K562 (cell line): Measurements from ENCODE around the gene NDST4.

Source experiments
- GABPA ChIP-seq: fragments of 200-800 bp; sonication (Bioruptor generic); conservative IDR thresholded peaks from 2 replicates; pipeline ENCODE4 v1.6.1; 2016; ENCODE audit warnings: low read depth, missing genetic modification characterization, missing compliant biosample characterization
- ZNF121 ChIP-seq: sonication (generic); formaldehyde crosslinking; conservative IDR thresholded peaks from 2 replicates; pipeline ENCODE4 v1.8.0; 2022; ENCODE audit warnings: missing genetic modification reagents
- TF ChIP-seq, protein P1 (sequence below): sonication (generic); formaldehyde crosslinking; IDR thresholded peaks from 2 replicates; pipeline ENCODE4 v1.8.0; 2022; ENCODE audit warnings: missing genetic modification reagents, mild to moderate bottlenecking, moderate library complexity, borderline replicate concordance

DNA sequence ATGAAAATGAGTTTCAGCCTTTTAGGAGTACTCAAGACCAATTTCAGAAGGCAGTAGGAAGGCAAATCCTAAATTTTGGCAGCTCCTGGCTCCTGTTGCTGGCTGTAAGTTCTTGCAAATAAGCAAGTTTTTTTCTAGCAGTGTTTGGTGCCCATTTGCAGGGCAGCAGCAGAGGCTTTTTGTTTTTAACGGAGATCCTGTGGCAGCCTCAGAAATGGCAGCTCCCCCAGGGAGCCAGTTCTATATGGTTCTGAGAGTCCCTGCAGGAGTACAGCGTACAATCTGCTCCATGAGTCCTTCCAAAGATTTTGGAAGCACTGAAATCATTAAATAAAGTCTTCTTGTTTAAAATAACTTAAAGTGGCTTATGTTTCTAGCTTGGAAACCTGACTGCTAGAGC lies 171.9 kb downstream of the NDST4 start:
- TF ChIP-seq ZNF121 (CRISPR knock-in tag) (no peak), GABPA (tag) (no peak)
- TF ChIP-seq, protein P1, sequence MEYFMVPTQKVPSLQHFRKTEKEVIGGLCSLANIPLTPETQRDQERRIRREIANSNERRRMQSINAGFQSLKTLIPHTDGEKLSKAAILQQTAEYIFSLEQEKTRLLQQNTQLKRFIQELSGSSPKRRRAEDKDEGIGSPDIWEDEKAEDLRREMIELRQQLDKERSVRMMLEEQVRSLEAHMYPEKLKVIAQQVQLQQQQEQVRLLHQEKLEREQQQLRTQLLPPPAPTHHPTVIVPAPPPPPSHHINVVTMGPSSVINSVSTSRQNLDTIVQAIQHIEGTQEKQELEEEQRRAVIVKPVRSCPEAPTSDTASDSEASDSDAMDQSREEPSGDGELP (CRISPR knock-in tag): no peak
